WI38 (cell line): ENCODE data around the gene FNDC3A.

ENCODE experiments used
- H3K4me3 ChIP-seq: 2 replicates; pipeline ENCODE4 v1.5.1; 2011; ENCODE audit warnings: low read depth, mild to moderate bottlenecking, control low read depth, low read length
- CTCF ChIP-seq: IDR thresholded peaks from 2 replicates; pipeline ENCODE4 v1.5.1; 2012; ENCODE audit warnings: low read depth, mild to moderate bottlenecking, control low read depth, low read length

The FNDC3A gene

GRCh38 chr13:48945626-48946025, 30.1 kb upstream of the FNDC3A start:
- H3K4me3 ChIP-seq: no peak overlapping the region
- no peak for TF ChIP-seq CTCF

GRCh38 chr13:48946163-48946562, 29.5 kb upstream of the FNDC3A start:
- H3K4me3 ChIP-seq: no peak overlapping the region
- no peak for TF ChIP-seq CTCF

- TF ChIP-seq CTCF: no peak
- H3K4me3 ChIP-seq: no peak overlapping the region
Observed at GRCh38 chr13:48949566-48950500, 25.9 kb upstream of the FNDC3A start.

- TF ChIP-seq CTCF: no peak
- H3K4me3 ChIP-seq: no peak overlapping the region
Observed at GRCh38 chr13:48950501-48950875, 25.2 kb upstream of the FNDC3A start.

- no peak overlapping the region for H3K4me3 ChIP-seq
Observed at GRCh38 chr13:48954081-48954480, 21.6 kb upstream of the FNDC3A start.

GRCh38 chr13:48955536-48955935, 20.2 kb upstream of the FNDC3A start:
- no peak overlapping the region for H3K4me3 ChIP-seq
- no peak for TF ChIP-seq CTCF

More at GRCh38 chr13:48954081-48954480, 21.6 kb upstream of the FNDC3A start:
- no peak for TF ChIP-seq CTCF

- no peak for TF ChIP-seq CTCF
- no peak overlapping the region for H3K4me3 ChIP-seq
Observed at GRCh38 chr13:48961379-48961778, 14.3 kb upstream of the FNDC3A start.
